Skeletal muscle cell (primary cell): ENCODE results near the gene FIGN.

Experiments
- DNase-seq: peaks from one replicate; pipeline ENCODE4 v3.0.0-alpha.2; 2010; ENCODE audit warnings: low read depth
- H3K4me3 ChIP-seq: 2 replicates; pipeline ENCODE4 v1.5.1; 2011; ENCODE audit warnings: low read depth, mild to moderate bottlenecking, control low read depth, low read length, moderate library complexity

Gene FIGN

DNA sequence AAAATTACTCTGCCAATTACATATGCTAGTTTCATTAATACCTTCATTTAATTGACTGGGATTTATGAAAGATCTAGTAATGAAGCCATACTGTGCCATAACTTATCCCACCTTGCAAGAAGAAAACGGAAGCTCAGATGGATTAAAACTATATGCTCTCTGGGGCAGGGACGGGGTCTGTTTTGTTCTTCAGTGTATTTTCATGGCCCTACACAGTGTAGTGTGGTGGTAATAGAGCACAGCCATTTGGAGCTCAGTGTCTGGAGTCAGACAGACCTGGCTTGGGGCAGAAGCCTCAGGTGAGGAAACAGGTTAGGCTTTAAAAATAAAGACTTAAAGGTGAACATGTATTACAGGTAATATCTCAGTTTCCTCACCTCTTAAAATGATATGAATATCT, 62.3 kb downstream of the FIGN start:
- DNase-seq = no peak
- H3K4me3 ChIP-seq = no peak overlapping the region

GRCh38 chr2:163670929-163671328, 64.9 kb downstream of the FIGN start:
- H3K4me3 ChIP-seq = no peak overlapping the region
- DNase-seq = no peak

DNA sequence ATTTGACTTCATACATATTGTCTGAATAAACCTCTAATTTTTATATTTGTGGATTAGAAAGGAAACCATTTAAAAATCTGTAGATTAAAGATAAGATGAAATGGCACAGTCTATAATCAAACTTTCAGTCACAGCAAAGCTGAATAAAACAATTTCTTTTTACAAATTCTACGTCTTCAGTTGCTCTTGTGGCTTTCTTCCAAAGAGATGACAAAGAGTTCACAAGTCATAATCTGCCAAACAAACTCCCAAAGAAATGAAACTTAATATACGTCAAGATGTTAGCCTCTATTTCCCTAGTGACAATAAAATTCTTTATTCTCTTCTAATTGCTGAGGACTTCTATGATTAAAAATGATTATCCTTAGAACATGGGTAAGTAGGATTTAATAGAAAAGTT, 66.3 kb downstream of the FIGN start:
- no peak overlapping the region for H3K4me3 ChIP-seq
- DNase-seq = no peak

- H3K4me3 ChIP-seq = no peak overlapping the region
- peak; percentile 71 for DNase-seq
Measured at GRCh38 chr2:163667064-163667887, 68.5 kb downstream of the FIGN start.

DNA sequence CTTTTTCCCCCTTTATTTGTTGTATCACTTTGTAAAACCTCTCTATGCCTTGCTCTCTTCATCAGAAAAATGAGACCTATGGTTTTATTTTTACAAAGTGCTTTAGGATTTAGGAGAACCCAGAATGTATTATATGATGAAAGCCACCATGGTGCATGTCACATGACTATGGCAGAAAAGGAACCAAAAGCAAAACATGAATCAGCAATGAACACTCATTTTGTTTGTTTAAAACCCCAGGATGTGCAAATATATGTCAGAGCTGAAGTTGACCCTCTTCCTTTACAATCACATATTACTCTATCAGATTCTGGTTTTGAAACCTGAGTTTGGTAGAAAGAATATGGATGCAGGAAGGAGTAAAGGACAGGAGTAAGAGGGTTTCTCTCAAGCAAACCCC, 70.0 kb downstream of the FIGN start:
- no peak for DNase-seq
- H3K4me3 ChIP-seq = no peak overlapping the region

DNA sequence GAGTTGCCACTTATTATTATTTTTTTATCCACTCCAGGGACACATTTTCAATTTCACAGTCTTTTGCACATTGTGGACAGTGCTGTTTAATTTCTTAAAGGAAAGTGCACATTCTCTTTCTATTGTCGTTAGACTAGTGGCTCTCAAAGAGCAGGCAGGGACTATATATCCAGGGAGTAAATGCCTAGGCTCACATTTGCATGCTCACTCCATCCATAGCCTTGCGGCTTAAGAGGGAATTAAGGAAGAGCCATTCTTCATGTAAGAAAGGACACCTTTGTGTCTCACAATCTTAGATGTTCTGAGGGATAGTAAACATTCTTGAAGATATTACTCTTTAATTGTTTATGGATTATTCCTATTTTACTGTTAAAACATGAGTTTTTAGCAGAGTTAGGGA, 70.8 kb downstream of the FIGN start:
- H3K4me3 ChIP-seq = no peak overlapping the region
- no peak for DNase-seq

GRCh38 chr2:163664610-163665009, 71.2 kb downstream of the FIGN start:
- DNase-seq = no peak
- H3K4me3 ChIP-seq = no peak overlapping the region

GRCh38 chr2:163662141-163662780, 73.5 kb downstream of the FIGN start:
- H3K4me3 ChIP-seq = no peak overlapping the region
- DNase-seq = no peak

GRCh38 chr2:163659224-163659623, 76.6 kb downstream of the FIGN start:
- DNase-seq = no peak

DNA sequence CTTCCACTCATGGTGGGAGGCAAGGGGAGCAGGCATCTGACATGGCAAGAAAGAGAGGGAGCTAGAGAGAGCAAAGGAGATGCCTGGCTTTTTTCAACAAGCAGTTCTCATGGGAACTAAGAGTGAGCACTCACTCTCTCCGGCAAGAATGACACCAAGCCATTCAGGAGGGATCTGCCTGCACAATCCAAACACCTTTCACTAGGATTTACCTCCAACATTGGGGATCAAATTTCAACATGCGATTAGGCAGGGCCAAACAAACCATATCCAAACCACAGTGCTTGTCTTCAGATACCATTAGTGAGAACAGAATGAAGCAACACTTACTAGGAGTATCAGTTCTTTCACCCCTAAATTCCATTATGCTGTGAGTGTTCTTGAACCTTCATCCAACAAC, 77.3 kb downstream of the FIGN start:
- DNase-seq = no peak
- no peak overlapping the region for H3K4me3 ChIP-seq

More at GRCh38 chr2:163659224-163659623, 76.6 kb downstream of the FIGN start:
- no peak overlapping the region for H3K4me3 ChIP-seq

- DNase-seq = peak; percentile 69
- no peak overlapping the region for H3K4me3 ChIP-seq
Measured at GRCh38 chr2:163657281-163657656, 78.5 kb downstream of the FIGN start.

DNA sequence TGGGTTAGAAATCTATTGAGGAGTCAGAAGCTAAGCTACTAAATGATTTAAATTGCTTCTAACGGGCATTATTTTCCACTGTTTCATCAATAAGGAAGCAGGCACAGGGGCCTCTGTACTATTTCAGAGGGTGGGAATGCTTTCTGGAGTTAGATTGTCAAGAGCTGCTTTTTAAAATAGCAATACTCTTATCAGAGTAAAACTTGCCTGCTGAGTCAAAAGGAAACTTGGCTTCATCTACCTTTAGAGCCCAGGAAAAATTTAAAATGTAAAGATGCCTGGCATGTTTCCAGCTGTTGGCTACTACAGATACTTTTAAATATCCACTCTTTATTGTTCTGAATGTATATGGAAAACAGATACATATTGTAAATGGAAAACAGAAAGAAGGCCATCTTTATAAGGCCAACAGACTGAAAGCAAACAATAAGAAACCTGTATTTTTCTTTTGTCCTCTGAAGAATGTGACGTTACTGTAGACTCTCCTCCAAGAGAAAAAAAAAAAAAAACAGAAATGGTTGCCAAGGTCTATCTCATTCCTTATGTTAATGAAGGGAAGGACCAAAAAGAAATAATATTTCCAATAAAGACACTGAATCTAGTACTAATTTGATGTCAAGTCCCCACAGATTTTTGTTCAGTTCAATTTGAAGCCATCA, 79.1 kb downstream of the FIGN start:
- no peak for DNase-seq

DNA sequence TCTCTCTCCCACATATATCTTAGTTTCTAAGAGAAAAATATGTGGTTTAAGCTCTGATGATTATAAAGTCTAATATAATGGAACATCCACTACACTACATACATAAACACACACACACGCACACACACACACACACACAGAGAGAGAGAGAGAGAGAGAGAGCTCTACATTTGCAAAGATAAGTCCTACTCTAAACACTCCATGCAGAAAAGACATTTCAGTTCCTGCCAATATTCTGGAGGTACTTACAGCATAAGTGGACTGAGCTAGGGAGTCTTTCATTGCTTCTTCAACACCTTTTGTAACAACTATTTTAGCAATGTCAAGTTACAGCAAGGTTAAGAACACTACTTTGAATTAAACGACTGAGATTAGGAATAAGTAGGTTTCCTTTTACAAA, 80.1 kb downstream of the FIGN start:
- no peak overlapping the region for H3K4me3 ChIP-seq
- no peak for DNase-seq

More for the DNA sequence above, 79.1 kb downstream of the FIGN start:
- H3K4me3 ChIP-seq = no peak overlapping the region

GRCh38 chr2:163652751-163653150, 83.1 kb downstream of the FIGN start:
- no peak for DNase-seq
- no peak overlapping the region for H3K4me3 ChIP-seq

DNA sequence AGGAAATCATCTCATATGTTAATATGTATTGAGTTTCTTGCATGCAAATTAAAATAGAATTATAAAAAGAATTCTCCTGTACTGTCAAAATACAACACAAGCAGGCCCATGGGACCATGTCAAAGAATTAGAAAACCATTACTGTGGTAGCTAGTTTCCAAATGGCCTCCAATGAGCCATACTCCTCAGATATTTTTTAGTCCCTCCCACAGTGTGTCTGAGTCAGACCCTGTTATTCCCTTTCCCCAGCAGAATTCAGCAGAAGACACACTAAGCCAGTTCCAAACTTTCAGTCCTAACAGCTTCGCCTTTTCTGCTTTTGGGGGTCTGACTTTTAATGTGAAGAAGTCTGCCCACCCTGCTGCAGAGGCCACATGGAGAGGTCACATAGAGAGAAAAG, 86.7 kb downstream of the FIGN start:
- DNase-seq = no peak

GRCh38 chr2:163647300-163647699, 88.5 kb downstream of the FIGN start:
- no peak for DNase-seq
- H3K4me3 ChIP-seq = no peak overlapping the region

More for the DNA sequence above, 86.7 kb downstream of the FIGN start:
- H3K4me3 ChIP-seq = no peak overlapping the region

DNA sequence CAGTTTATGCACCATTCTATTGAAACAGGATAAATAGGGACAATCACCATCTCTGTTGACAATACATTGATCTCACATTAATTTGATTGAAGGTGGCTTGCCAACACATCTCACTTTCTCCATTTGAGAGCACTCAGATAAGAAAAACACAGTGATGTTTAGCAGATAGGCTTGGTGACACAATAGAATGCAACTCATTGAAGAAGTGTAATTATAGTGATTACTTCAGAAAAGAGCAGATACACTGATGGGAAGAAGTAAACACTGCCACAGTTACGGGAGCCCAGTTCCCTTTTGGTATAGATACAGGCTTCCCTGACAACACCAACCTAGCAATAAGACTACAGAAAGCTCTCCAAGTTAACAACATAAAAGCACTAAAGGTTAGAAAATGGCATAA, 89.1 kb downstream of the FIGN start:
- H3K4me3 ChIP-seq = no peak overlapping the region
- no peak for DNase-seq

- no peak overlapping the region for H3K4me3 ChIP-seq
- no peak for DNase-seq
Measured at GRCh38 chr2:163644238-163644637, 91.6 kb downstream of the FIGN start.

DNA sequence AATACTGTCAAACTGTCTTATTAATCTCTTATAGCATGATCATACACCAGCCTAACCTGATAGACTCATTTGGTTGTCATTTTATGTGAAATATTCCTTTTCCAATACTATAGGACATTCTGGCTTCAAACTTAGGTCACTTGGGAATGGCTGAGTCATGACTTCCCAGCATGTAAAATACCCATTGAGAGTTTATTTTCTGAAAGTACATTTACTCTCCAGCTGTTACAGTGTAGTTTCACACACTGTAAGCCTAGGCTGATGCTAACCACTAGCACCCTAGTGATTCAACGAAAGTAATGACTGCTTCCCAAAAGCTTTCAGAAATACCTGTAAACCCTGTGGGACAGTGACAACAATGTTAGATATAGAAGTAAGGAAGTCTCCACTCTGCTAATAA, 93.8 kb downstream of the FIGN start:
- H3K4me3 ChIP-seq = no peak overlapping the region
- DNase-seq = no peak

GRCh38 chr2:163640542-163641193, 95.1 kb downstream of the FIGN start:
- no peak overlapping the region for H3K4me3 ChIP-seq
- DNase-seq = no peak
